ENCODE measurements around the gene ACAA2.

Gene ACAA2

GRCh38 chr18:49767111-49768050 lies 46.0 kb downstream of the ACAA2 start:
- no peak for DNase-seq (ENCODE audit: low spot score)

- no peak for DNase-seq (ENCODE audit: low spot score)
Measured at GRCh38 chr18:49766646-49767045, 46.7 kb downstream of the ACAA2 start.

- no peak for DNase-seq (ENCODE audit: low spot score)
Measured at GRCh38 chr18:49764032-49764431, 49.3 kb downstream of the ACAA2 start.

GRCh38 chr18:49763590-49763989 lies 49.7 kb downstream of the ACAA2 start:
- no peak for DNase-seq (ENCODE audit: low spot score)

- no peak for DNase-seq (ENCODE audit: low spot score)
Measured at GRCh38 chr18:49762191-49763077, 50.9 kb downstream of the ACAA2 start.

- DNase-seq (ENCODE audit: low spot score) = no peak
Measured at GRCh38 chr18:49761771-49762170, 51.6 kb downstream of the ACAA2 start.

GRCh38 chr18:49758263-49758610 lies 55.1 kb downstream of the ACAA2 start:
- no peak for DNase-seq (ENCODE audit: low spot score)

GRCh38 chr18:49757513-49758262 lies 55.6 kb downstream of the ACAA2 start:
- DNase-seq (ENCODE audit: low spot score) = no peak

GRCh38 chr18:49756671-49757362 lies 56.5 kb downstream of the ACAA2 start:
- DNase-seq (ENCODE audit: low spot score) = no peak

GRCh38 chr18:49756135-49756534 lies 57.2 kb downstream of the ACAA2 start:
- DNase-seq (ENCODE audit: low spot score) = no peak

GRCh38 chr18:49755489-49755888 lies 57.8 kb downstream of the ACAA2 start:
- DNase-seq (ENCODE audit: low spot score) = no peak

- DNase-seq (ENCODE audit: low spot score) = no peak
Measured at GRCh38 chr18:49754866-49755265, 58.5 kb downstream of the ACAA2 start.

GRCh38 chr18:49753643-49754042 lies 59.7 kb downstream of the ACAA2 start:
- no peak for DNase-seq (ENCODE audit: low spot score)

- no peak for DNase-seq (ENCODE audit: low spot score)
Measured at GRCh38 chr18:49752095-49752457, 61.3 kb downstream of the ACAA2 start.

GRCh38 chr18:49751427-49752094 lies 61.8 kb downstream of the ACAA2 start:
- DNase-seq (ENCODE audit: low spot score) = no peak

GRCh38 chr18:49749563-49749962 lies 63.8 kb downstream of the ACAA2 start:
- no peak for DNase-seq (ENCODE audit: low spot score)

GRCh38 chr18:49747876-49748275 lies 65.5 kb downstream of the ACAA2 start:
- DNase-seq (ENCODE audit: low spot score) = no peak

- DNase-seq (ENCODE audit: low spot score) = no peak
Measured at GRCh38 chr18:49745045-49746014, 68.0 kb downstream of the ACAA2 start.

GRCh38 chr18:49744376-49745008 lies 68.8 kb downstream of the ACAA2 start:
- no peak for DNase-seq (ENCODE audit: low spot score)

Data from AG20443 (cell line).